AG08396 (cell line): ENCODE measurements around the gene SNX7.

ENCODE experiments used
- DNase-seq: peaks from one replicate; pipeline ENCODE4 v3.0.0; 2012; ENCODE audit warnings: low spot score, mixed read lengths

The SNX7 gene, protein sequence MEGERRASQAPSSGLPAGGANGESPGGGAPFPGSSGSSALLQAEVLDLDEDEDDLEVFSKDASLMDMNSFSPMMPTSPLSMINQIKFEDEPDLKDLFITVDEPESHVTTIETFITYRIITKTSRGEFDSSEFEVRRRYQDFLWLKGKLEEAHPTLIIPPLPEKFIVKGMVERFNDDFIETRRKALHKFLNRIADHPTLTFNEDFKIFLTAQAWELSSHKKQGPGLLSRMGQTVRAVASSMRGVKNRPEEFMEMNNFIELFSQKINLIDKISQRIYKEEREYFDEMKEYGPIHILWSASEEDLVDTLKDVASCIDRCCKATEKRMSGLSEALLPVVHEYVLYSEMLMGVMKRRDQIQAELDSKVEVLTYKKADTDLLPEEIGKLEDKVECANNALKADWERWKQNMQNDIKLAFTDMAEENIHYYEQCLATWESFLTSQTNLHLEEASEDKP

DNA sequence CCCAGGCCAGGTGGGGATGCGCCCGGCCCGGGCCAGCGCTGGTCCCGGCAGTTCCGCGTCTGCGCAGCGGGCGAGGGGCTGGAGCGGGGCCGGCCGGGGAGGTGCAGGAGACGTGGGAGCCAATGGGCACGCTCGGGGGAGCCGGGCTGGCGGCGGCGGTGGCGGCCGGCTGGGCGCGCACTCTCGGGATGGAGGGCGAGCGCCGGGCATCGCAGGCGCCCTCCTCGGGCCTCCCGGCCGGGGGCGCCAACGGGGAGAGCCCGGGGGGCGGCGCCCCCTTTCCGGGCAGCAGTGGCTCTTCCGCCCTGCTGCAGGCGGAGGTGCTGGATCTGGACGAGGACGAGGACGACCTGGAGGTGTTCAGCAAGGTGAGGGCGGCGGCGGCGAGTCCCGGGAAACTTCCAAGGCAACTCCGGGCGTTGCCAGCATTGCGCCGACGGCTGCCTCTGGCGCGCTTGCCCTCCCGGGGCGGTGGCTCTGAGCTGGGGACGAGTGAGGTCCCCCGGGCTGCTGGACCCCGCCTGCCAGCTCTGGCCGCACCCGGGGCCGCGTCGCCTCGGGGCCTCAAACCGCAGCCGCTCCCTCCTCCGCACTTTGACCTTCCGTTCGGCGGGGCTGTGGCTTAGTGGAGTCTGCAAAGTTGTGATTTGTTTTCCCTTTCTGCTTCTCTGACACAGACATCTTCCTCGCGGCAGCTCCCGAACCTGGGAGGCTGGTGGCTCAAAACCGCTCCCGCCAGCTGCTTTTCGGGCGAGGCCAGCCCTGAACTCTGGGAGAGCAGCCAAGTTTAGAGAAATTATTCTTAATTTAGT, at the start of gene SNX7:
SNX7 (plus strand) TSS at position 178 of the 812 bp plus-strand sequence; CDS start at position 189, 11 bp downstream.
- peak; percentile 95 for DNase-seq

- no peak for DNase-seq
Measured at GRCh38 chr1:98637316-98637715, 24.2 kb upstream of the SNX7 start.

DNA sequence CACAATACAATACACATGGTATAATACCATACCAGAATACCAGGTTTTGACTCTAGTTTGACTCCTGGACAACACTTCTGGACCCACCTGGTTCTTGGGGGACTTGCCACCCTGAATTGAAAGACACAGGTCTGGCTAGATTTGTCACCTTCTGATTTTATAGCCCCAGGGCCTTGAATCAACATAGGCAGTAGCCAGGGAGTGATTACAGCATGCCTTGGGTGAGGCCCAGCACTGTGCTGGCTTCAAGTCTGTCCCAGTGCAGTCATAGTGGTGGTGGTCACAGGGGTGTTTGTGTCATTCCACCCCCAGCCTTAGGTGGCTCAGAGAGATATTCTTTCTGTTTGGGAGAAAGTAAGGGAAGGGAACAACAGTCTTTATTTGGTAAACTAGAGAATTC, 23.3 kb upstream of the SNX7 start:
- no peak for DNase-seq

GRCh38 chr1:98644510-98644909, 17.0 kb upstream of the SNX7 start:
- no peak for DNase-seq

GRCh38 chr1:98651116-98651632, 10.3 kb upstream of the SNX7 start:
- DNase-seq = no peak

DNA sequence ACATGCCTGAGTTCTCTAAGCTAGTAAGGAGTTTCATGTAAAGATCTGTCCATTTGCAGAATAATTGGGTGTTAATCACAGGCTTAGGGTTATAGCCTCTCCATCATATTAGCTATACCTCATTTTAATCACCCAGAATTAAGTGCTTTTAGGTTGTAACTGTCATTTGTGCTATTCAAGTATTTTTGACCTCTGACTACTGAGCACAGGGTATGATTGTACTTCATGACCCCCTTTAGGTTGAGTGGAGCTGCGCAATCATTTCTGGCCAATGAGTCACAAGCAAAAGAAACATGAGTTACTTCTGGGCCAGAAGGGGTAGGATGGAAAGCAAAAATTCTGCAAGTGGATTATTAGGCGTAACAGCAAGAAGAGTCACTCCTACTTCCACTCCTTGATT, 8.4 kb upstream of the SNX7 start:
- DNase-seq = no peak

- DNase-seq = no peak
Measured at GRCh38 chr1:98659879-98660278, 1.6 kb upstream of the SNX7 start.

DNA sequence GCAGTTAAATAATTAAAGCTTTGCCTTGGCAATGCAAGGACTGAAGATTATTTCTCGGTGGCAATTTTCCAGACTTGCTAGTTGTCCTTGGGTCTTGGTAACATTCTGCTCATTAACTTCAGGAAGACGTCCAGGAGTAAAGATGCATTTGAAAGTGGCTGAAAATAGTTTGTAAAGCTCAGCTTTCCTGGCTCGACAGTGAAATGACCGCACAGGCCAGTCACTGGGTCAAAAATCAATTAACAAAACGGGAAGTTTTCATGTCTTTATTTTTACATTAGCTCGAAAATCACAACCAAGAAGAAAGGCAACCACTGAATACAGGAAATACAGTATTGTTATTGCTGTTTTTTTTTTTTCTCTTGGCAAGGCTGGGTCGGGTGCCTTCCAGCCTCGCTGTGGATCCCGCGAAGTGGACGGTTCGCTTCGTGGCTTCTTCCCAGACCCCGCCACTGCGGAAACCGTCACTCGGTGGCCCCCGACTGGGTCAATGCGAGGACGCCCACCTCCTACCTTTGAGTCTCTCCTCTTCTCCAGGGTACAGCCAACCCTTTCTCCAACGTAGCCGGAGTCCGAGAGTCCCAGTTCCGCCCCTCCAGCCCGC, 479 bp upstream of the SNX7 start:
- no peak for DNase-seq

GRCh38 chr1:98662356-98662670, 792 bp downstream of the SNX7 start:
- peak; percentile 53 for DNase-seq

- DNase-seq = no peak
Measured at GRCh38 chr1:98668733-98669132, 7.2 kb downstream of the SNX7 start.

GRCh38 chr1:98669355-98670296, 8.1 kb downstream of the SNX7 start:
- no peak for DNase-seq

GRCh38 chr1:98672189-98672588, 10.7 kb downstream of the SNX7 start:
- DNase-seq = no peak

- DNase-seq = no peak
Measured at GRCh38 chr1:98674075-98674781, 12.7 kb downstream of the SNX7 start.

DNA sequence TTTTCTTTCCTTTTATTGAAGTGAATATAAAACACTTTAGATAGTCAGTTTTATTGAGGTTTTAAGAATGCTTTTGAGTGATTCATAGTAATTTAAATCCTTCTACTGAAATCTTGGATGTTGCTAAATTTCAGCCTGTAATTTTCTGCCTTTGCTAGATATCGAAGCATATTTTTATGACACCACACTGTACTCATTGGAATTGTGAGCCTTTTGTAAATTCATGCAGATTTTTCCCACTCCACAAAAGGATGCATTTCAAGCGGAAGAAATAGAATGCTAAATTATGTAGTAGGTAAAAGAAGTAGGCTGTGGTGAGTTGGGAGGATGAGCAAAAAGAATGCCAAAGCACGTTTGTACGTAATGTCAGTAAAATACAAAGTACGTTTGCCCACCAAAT, 13.8 kb downstream of the SNX7 start:
- DNase-seq = no peak

- peak; percentile 53 for DNase-seq
Measured at GRCh38 chr1:98677288-98677687, 15.8 kb downstream of the SNX7 start.

GRCh38 chr1:98681812-98682211, 20.3 kb downstream of the SNX7 start:
- no peak for DNase-seq

DNA sequence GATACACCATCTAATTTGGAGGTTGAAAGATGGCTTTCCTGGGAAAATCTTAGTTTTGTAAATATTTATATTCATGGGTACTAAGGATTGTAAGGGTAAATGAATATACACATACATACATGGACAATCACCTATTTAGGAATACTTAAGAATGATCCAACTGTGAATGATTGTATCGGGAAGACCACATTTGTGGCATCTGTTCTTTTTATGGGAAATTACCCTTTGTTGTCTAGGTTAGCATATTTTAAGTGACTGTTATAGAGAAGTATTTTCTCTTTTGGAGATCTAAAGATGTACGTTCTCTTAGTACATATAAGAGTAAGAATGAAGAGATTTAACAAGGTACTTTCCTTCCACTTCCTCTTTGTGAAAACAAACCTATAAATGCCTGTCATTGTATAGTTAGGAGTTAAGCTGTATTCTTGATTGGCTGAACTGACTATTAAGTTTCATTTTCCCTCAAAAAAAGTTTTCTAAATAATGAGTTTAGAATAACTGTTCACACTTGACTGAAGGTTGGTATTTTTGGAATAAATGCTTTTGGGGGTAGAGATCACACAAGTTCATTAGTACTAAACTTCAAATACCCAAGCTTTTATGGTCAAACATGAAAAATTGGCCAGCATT, 26.7 kb downstream of the SNX7 start:
- no peak for DNase-seq

- DNase-seq = no peak
Measured at GRCh38 chr1:98690576-98690975, 29.1 kb downstream of the SNX7 start.

- no peak for DNase-seq
Measured at GRCh38 chr1:98692482-98692881, 31.0 kb downstream of the SNX7 start.

DNA sequence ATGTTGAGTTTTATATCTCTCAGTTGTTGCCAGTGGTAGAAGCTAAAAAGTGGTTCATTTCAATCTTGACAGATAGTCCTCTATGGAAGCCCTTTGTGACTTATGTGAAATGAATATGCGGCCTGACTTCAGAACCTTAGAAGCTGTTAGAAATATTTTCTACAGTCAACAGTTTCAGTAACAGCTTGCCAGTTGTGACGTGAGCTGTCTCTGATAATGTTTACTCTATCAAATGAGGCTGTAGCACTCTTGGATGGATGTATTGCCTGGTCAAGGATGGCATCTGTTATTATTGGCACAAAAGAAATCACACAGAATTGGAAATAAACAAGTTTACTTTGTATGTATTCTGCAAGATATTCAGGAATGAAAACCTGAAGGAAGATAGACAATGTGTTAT, 31.9 kb downstream of the SNX7 start:
- no peak for DNase-seq
